HG03457 (cell line): Measurements from ENCODE around the gene CHRNA9.

Source experiments
- ATAC-seq: cut with Tn5 transposase; IDR thresholded peaks from one replicate; pipeline ENCODE4 v1.9.1; 2021; ENCODE audit warnings: moderate number of reproducible peaks; ENCODE audit not compliant: unreplicated experiment

The CHRNA9 gene

DNA sequence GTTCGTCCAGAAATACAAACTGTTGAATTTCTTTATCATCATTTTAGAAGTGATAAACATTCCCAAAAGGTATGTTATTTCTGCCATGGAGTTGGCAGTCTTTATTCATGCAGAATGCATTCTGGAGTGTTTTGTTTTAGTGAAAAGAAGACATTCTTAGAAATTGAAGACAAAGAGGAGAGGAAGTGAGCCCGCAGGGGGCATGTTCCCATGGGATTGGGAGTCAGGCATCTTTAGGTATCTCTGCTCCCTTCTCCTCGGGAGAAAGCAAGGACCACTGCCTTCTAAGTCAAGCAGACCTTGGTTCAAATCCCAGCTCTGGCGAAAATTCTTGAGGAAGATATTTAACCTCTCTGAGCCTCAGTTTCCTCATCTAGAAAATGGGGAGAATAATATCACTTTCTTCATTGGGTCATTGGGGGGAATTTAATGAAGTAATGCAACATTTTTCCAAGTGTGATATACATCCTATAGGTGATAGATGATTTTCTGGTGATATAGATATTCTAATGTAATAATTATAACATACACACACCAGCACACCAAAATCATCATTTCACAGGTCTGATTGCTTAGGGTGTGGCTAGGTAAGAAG lies 26.5 kb upstream of the CHRNA9 start:
- no peak for ATAC-seq

DNA sequence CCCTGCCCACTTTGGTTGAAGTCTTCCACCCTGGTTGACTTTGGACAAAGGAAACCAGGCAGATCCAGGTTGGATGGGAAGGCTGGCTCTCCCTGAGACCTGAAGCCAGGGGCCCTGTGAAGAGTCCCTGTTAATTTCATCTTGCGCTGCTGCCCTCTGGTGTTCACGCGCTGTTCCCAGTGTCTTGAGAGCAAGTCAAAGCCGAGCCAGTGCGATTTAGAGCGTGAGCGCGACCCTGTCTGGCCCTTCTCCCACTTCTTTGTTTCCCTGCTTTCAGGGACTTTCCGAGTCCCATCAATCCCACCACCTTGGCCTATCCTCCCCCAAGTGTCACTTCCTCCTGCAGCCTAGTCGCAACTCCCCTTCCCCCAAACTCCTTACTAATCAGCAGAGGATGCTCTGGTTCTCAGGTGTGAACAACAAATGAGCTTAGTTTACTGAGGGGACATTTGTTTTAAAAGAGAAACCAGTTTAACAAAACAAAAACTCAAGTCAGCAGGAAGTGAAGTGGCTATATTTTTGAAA lies 25.8 kb upstream of the CHRNA9 start:
- ATAC-seq, result no peak

DNA sequence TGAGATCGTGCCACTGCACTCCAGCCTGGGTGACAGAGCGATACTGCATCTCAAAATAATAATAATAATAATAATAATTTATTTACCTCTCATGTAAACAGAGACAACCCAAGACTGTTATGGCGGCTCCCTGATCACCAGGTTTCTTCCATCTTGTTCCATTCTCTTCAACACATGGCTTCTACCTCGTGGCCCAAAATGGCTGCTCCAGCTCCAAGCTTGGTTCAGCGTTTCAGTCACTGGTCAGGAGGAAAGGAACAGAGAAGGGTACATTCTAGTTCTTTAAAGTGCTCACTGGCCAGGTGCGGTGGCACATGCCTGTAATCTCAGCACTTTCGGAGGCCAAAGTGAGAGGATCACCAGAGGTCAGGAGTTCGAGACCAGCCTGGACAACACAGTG lies 24.9 kb upstream of the CHRNA9 start:
- no peak for ATAC-seq

DNA sequence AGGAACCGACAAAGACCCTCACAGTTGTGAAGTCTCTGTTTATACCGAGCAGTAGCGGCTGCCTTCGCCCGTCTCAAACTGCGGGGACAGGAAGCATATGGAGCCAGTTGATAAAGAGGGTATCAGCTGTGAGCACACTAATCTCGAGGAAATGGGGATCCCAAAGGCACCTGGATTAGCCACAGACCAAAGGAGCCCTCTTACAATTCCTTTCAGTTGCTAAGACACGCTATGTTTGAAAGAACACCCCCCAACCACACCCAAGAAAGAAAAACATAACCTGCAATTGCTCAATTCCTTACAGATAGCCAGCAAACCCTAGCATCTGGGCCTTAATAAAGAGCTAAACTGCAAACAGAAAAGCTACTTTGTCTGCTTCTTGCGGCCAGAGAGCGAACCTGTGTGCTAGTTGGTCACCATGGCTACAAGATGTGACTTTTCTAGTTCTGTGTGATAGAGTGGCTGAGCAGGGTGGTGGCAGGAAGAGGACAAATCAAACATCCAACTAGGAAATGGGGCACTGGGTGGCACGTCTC lies 23.3 kb upstream of the CHRNA9 start:
- no peak for ATAC-seq

DNA sequence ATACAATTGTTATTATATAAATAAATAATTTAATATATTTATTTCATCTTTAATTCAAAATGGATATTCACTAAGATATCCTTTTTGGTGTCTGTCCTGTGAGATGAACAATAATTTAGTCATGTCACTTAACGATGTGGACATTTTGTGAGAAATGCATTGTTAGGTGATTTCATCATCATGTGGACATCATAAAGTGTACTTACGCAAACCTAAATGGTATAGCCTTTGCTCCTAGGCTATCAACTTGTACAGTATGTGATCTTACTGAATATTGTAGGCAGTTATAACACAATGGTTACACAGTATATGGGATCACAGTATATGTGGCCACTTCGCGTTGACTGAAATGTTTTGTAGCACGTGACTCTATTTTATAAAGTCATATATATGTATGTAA lies 20.2 kb upstream of the CHRNA9 start:
- ATAC-seq, result no peak

DNA sequence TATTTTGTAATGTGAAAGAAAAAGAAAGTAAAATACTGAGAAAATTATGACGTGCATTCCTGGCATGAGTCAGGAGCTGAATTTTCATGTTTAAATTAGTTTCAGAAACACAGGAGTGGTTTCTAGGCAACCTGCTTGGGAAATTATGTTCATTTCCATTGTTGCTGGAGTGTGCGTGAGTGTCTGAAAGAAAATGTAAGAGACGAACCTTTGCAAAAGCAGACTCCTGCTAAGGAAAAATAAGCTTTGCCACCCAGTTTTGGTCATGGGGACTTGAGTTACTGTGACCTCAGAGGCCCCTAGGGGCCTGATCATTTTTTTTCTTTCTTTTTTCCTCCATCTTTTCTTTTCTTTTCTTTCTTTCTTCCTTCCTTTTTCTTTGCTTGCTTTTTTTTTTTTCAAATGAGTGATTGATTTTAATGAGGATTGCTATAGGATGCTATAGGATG lies 18.8 kb upstream of the CHRNA9 start:
- no peak for ATAC-seq

DNA sequence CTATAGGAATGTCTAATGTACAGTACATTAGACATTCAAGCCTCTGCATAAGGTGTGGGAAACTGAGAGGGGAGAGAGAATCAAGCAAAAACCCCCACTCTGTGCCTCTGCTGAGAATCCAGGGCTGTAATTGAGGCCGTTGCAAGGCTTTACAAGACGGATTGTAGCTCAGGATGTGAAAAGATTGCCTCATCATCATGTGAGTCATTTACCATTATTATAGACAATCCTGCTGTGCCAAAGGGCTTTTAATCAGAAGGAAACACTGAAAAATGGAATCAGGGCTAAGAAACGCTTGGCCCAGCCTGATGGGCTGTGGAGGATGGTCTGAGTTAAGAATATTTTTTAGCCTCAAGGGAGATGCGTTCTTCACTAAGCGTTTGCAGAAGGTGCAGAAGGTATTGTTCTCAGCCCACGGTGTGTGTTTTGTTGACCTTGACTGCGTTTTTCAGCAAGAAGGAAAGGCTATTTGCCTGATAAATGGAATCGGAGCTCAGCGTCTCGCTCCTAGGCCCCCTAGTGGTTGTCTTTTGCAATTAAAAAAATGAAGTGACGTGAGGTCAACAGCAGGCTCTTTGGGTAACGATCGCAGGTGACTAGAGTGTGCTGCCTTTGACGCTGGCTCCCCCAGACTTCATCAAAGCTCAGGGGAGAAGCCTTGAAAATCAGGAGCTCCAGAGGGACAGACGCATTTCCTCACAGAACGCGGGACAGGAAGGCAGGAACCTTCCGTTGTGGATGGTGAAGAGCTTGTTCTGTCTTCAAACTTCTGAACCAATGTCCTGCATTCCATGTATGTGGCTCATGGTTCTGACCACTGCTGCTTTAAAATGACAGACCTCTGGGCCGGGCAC lies 18.1 kb upstream of the CHRNA9 start:
- ATAC-seq, result no peak

DNA sequence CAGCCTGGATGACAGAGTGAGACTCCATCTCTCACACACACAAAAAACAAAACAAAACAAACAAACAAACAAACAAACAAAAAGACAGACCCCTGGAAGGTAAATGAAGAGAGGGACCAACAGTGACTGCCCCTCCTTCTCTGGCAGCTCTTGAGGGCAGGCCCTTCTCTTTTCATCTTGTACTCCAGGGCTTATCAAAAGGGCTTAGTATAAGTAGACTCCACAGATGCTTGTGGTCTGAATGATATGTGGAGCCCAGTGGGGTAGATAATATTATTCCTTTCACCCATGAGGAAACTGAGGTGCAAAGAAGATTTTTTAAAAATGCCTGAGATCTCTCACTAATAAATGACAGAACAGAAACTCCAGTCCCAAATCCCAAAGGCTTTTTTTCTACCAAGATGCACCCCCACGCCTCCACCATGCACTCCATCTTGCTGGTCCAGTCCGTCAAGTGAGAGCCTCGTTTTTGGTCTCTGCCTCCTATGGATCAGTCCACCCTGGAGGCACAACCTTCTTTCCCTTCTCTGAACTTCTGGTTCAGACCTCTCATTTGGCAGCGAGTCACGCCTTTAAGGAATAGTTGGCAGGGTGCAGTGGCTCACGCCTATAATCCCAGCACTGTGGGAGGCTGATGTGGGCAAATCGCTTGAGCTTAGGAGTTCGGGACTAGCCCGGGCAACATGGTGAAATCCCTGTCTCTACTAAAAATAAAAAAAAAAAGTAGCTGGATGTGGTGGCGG lies 17.0 kb upstream of the CHRNA9 start:
- no peak for ATAC-seq

DNA sequence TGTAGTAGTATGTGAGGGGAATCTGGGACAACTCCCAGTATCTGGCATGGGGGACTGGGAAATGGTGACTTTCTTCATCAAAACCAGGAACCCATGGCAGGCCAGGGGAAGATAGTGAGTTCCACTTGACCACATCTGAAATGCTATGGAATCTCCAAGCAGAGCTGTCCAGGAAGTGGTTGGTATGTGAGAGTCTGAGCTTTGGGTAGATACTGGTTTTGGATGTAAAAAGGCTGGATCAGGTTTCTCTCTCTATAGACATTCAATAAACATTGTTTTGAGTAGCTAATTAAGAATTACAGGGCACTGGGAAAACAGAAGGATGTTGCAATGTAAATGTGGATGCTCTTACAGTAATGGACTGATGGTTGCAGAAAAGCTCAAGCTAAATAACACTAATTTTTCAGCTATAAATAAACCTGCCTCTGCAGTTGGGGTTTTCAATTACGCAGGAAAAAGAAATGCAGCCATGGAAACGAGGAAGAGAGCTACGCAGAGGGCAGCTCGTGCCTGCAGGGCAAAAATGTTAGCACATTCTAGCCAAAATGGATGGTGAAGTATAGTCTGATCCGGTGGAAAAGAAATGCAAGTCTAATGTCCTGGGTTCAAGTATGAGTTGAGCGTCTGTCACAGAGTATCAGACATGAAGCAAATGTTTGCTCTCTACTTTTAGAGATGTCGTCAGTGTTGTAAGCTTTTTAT lies 13.4 kb upstream of the CHRNA9 start:
- ATAC-seq, result no peak

DNA sequence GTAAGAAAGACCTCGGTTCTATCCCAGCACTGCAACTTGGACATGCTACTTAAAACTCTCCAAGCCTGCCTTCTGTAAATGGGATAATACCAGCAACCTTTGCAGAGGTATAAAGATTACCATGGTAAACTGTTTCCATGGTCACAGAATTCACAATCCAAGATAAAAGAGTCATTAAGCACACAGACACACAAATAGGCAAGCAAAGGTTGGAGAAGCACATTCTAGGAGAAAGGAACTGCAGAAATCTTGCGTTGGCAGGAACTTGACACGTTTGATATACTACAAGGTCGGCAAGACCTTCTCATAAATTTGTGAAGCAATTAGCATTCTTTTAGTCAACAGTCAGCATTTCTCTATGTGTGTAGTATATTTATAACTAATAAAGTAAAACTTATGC lies 12.3 kb upstream of the CHRNA9 start:
- ATAC-seq, result no peak

DNA sequence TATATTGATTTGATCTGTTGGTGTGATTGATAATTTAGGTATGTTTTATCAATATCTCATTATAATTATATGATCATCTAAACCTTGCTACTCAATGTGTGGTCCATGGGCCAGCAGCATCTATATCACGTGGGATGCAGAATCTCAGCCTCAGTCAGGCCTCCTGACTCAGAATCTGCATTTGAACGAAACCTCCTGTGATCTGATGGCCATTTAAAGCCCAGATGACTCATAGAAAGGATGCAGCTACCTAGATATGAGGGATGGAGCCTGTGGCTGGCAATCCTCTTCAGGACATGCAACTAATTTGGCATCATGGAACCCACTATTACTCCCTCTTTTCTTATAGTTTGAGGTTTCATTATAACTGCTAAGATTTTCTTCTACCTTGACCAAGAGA lies 11.3 kb upstream of the CHRNA9 start:
- no peak for ATAC-seq

DNA sequence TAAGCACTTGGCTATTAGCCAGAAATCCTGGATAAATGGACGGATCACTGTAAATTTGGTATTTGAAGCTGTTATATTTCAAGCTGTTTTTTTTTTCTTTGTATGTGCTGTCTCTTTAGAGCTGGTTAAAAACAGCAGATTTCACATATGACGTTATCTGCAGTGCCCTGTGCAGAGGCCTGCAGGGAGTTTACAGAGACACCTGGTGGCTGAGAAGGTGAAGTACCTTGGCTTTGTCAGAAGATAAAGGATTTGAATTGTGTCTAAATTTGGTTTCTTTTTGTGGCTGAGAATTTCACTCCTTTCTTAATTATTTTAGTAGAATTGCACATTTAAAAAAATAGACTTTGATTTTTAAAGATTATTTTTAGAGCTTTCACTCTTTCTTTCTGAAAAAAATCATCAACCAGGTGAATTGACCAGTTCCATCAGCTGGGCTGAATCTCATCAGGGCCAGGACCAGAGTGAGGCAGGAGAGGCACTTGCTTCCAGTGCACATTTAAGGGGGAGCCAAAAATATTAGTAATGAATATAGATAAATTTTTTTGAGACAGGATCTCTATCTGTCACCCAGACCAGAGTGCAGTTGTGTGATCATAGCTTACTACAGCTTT lies 9.6 kb upstream of the CHRNA9 start:
- ATAC-seq, result peak; percentile 80

DNA sequence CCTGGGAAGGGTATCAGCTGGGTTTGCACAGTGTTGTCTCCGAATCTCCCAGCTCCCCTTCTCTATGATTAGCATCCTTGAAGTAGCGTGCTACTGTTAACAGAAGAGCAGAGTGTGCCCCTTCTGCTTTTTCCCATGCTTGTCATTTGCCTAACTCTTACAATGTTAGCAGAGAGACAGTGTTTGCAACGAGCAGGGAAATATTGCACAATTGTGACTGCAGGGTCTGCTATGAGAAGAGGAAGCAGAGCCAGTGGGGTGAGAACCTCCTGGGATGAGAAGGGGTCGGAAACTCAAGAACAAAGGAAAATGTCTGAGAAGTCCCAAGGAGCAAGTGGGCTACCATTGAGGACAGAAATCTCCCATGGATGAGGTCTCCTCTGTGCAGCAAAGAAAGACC lies 7.8 kb upstream of the CHRNA9 start:
- ATAC-seq, result no peak

DNA sequence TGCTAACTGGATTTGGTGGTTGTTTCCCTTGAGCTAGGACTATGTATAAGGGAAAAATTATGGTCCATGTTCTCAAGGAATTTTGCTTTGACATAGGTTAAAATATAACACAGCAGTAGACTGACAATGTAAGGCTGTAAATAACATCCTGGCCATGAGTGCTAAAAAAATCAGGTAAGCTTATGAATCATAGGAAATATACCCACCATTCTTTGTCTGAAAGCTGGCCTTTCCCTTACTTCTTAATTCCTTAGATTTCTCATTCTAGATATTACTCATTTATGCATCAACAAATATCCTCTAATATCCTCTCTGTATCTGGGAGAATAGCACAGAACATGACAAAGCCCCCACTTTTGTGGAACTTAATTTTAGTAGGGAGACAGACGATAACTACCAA lies 6.8 kb upstream of the CHRNA9 start:
- no peak for ATAC-seq

DNA sequence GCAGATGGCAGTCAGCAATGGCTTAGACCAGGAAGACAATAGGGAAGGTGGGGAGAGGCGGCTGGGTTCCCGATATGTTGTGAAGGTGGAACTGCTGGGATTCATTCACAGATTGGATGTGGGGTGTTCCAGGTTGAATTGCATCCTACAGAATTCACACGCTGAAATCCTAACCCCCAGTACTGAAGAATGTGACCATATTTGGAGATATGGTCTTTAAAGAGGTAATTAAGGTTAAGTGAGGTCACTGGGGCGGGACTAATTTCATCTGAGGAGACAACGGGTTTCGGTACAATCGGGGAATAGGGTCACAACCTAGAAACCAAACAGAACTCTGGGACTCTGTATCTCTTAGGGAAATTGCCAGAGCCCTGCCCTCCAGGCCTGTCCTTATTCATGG lies 5.3 kb upstream of the CHRNA9 start:
- ATAC-seq, result no peak

DNA sequence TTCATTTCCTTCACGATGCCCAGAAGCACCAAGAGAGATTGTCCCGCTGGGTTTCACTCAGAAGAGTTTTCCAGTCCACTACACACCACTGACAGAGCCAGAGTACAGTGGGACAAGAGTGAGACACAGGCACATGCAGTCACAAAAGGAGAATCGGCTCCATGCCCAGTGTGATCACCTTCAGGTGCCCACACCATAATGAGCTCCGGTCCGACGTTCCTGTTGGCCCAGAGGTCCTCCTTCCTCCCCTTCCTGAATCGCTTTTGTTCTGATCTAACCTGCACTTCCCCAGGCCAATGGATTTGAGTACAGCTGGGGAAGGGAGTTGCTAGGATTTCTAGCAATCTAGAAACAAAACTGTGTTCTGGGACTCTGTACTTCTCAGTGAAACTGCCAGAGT lies 4.6 kb upstream of the CHRNA9 start:
- no peak for ATAC-seq

DNA sequence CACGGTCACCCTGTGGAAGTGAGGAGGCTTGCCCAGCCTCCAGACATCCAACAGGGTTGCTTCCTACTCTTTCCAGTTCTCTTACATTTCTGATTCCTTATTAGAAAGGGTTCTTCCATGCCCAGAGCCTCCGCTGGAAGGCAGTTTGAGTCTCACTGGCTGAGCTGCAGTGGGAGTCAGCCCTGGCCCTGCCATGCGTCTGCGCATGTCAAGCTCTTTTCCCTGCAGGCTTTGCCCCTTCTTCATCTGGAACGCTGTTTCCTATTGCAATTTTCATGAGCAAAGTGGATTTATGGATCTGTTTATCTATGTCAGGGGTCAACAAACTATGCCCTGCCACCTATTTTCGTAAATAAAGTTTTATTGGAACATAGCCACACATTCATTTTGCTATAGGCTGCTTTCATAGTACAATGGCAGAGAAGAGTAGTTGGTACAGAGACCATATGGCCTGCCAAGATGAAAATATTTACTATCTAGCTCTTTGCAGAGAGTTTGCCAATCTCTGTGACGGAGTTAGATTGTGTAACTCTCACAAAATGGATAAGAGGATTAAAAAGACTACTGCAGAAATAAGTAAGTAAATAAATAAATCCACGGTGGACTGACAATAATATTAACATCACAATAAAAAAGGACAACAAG lies 3.9 kb upstream of the CHRNA9 start:
- ATAC-seq, result no peak

DNA sequence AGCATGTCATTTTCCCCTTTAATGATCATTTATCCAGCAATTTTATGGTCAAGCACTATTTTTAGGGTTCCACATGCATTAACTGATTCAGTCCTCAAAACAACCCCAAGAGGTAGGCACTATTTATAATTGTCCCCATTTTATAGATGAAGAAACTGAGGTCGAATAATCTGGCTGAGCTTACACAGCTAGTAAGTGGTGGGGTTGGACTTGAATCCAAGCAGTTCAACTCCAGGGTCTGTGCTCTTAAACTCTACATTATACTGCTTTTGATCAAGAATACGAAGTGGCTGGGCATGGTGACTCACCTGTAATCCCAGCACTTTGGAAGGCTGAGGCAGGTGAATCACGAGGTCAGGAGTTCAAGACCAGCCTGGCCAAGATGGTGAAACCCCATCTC lies 3.2 kb upstream of the CHRNA9 start:
- ATAC-seq, result no peak

DNA sequence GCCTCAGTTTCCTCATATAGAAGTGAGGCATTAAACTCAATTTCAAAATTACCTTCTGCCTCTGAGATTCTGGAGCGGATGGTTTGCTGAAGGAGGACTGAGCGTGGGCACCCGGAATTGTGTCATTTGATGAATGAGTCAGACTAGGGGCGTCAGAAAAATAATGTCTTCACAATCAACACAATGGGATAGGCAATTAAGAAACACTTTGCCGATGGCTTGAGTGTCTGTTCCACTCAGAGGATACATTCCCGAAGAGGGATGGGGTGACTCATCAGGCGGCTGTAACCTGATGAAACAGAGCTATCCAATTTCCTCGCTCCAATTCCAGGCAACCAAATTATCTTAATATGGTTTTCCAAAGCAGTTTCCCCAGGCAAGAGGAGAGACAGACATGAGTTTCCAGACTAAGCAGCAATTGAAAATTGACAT lies 1.2 kb upstream of the CHRNA9 start:
- ATAC-seq, result no peak

DNA sequence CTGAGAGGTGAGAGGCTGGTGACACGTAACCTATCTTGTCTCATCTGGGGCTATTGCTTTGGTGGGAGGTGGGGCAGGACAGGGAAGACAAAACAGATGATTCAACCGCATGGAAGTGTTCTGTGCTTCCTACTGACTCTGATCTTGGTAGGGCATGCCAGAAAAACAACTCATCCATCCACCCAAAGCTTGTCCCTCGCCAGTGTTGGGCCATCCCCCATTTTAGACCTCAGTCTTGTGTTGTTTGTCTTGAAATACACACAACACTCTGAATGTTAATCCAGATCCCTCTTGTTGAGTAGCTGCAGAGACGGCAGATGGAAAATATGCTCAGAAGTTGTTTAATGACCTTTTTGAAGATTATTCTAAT lies 377 bp downstream of the CHRNA9 start:
- ATAC-seq, result no peak
